DOHH2 (cell line): ENCODE results near the gene SOD3.

Experiments
- EZH2phosphoT487 ChIP-seq: fragments of 200-600 bp; sonication (generic); IDR thresholded peaks from 2 replicates; pipeline ENCODE4 v1.6.1; 2017; ENCODE audit warnings: borderline replicate concordance, mild to moderate bottlenecking, antibody characterized with exemption, low read length, moderate library complexity, mixed read lengths
- TF ChIP-seq, protein P1 (sequence below): fragments of 200-600 bp; sonication (generic); IDR thresholded peaks from one replicate; pipeline ENCODE4 v1.5.1; 2014; ENCODE audit warnings: antibody characterized with exemption, mild to moderate bottlenecking, low read depth, low read length; ENCODE audit not compliant: poor library complexity, severe bottlenecking

DNA sequence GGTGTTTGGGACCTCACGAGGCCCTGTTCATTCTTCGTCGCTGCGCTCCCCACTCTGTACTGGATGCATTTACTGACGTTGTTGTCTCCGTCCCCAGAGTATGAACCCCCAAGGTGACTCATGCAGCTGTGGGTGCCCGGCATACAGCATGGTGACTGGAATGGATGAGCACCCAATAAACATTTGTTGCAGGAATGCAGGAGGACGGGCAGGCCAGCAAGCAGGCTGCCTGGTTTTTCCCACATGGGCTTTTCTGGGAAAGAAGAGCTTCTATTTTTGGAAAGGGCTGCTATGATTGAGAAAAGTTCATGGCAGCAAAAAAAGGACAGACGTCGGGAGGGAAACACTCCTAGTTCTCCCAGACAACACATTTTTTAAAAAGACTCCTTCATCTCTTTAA lies 893 bp upstream of the SOD3 start:
- TF ChIP-seq, protein P1, sequence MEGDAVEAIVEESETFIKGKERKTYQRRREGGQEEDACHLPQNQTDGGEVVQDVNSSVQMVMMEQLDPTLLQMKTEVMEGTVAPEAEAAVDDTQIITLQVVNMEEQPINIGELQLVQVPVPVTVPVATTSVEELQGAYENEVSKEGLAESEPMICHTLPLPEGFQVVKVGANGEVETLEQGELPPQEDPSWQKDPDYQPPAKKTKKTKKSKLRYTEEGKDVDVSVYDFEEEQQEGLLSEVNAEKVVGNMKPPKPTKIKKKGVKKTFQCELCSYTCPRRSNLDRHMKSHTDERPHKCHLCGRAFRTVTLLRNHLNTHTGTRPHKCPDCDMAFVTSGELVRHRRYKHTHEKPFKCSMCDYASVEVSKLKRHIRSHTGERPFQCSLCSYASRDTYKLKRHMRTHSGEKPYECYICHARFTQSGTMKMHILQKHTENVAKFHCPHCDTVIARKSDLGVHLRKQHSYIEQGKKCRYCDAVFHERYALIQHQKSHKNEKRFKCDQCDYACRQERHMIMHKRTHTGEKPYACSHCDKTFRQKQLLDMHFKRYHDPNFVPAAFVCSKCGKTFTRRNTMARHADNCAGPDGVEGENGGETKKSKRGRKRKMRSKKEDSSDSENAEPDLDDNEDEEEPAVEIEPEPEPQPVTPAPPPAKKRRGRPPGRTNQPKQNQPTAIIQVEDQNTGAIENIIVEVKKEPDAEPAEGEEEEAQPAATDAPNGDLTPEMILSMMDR = no peak
- TF ChIP-seq EZH2phosphoT487 = no peak
